ENCODE results near the gene NISCH. TPM values are rescaled to one million over a fixed set of nuclear protein-coding genes. Genes with fewer than 3 reads are reported as not detected.

The NISCH gene
- total RNA-seq, 6 experiments from 2014 or later: 19.7 to 51.9 (median 30.6) TPM

GRCh38 chr3:52501046-52501445, 45.6 kb downstream of the NISCH start:
- Histone ChIP-seq H3K36me3 (no peaks in the 10 kb centered on the region), H3K9me3 (no peaks in the 10 kb centered on the region), H3K4me1 (no peaks in the 10 kb centered on the region), H3K27me3 (no peaks in the 10 kb centered on the region), H3K27ac (no peak overlapping the region), H3K4me3 (no peak overlapping the region)
- TF ChIP-seq POLR2A (IDR thresholded peaks at IDR 0.05): no peak
- TF ChIP-seq, protein P1, sequence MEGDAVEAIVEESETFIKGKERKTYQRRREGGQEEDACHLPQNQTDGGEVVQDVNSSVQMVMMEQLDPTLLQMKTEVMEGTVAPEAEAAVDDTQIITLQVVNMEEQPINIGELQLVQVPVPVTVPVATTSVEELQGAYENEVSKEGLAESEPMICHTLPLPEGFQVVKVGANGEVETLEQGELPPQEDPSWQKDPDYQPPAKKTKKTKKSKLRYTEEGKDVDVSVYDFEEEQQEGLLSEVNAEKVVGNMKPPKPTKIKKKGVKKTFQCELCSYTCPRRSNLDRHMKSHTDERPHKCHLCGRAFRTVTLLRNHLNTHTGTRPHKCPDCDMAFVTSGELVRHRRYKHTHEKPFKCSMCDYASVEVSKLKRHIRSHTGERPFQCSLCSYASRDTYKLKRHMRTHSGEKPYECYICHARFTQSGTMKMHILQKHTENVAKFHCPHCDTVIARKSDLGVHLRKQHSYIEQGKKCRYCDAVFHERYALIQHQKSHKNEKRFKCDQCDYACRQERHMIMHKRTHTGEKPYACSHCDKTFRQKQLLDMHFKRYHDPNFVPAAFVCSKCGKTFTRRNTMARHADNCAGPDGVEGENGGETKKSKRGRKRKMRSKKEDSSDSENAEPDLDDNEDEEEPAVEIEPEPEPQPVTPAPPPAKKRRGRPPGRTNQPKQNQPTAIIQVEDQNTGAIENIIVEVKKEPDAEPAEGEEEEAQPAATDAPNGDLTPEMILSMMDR (IDR thresholded peaks at IDR 0.05): no peak
- no CpG with 5 or more reads among the region's 11 CpGs for WGBS (ENCODE audit: insufficient coverage, low coverage, low lambda C conversion rate, missing lambda C conversion rate)
- ATAC-seq (no peak), DNase-seq (no peak)
- intact Hi-C loops (cut with DNase I): no loop called here

DNA sequence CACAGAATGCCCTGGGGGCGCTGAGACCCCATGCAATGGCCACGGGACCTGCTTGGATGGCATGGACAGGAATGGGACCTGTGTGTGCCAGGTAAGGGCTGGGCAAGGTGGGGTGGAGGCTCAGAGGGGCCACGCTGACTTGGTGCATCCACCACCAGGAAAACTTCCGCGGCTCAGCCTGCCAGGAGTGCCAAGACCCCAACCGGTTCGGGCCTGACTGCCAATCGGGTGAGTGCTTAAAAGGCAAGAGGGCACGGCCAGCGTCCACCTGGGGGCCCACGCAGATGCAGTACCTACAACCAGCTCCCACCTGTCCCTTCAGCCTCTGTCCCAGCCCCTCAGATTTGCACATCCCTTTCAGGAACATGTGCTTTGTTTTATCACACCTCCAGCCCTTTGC, 46.6 kb downstream of the NISCH start:
- Histone ChIP-seq H3K36me3 (peaks cover 0 to 5% (median 0%) of the 10 kb centered on the region in 4 donors), H3K27ac (no peak overlapping the region), H3K27me3 (no peaks in the 10 kb centered on the region), H3K4me3 (no peak overlapping the region), H3K9me3 (no peaks in the 10 kb centered on the region), H3K4me1 (no peaks in the 10 kb centered on the region)
- intact Hi-C loops (cut with DNase I): no loop called here
- TF ChIP-seq, protein P1 (IDR thresholded peaks at IDR 0.05): no peak
- no peak for TF ChIP-seq POLR2A (IDR thresholded peaks at IDR 0.05)
- no CpG with 5 or more reads among the region's 11 CpGs for WGBS (ENCODE audit: insufficient coverage, low coverage, low lambda C conversion rate, missing lambda C conversion rate)
- DNase-seq: no peak
- no peak for ATAC-seq

DNA sequence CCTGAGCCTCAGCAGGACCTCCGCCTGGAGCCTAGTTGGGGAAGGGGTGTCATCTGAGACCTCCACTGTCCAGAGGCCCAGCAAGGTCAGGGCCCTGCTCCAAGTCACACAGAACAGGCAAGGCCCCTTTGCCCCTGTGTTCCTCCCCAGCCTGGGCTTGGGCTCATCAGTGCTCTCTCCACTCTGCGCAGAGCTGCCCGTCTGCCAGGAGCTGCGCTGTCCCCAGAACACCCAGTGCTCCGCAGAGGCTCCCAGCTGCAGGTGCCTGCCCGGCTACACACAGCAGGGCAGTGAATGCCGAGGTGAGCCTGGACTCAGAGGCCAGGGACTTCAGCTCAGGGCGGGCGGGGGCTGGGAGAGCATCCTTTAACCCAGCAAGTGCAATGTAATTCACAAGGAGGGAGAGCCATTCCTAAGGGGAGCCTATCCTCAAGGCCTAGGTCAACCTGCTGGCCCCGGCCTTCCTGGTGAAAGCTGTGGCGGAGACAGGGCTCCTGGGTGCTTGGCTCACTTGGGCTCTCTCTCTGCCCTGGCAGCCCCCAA, 47.5 kb downstream of the NISCH start:
- WGBS (ENCODE audit: insufficient coverage, low coverage, low lambda C conversion rate, missing lambda C conversion rate): no CpG with 5 or more reads among the region's 11 CpGs
- peaks cover 0 to 5% (median 0%) of the 10 kb centered on the region in 4 donors for H3K36me3 ChIP-seq
- no peaks in the 10 kb centered on the region for H3K9me3 ChIP-seq
- no peaks in the 10 kb centered on the region for H3K4me1 ChIP-seq
- TF ChIP-seq, protein P1 (IDR thresholded peaks at IDR 0.05): no peak
- TF ChIP-seq POLR2A (IDR thresholded peaks at IDR 0.05): no peak
- no peaks in the 10 kb centered on the region for H3K27me3 ChIP-seq
- no peak for ATAC-seq
- no peak overlapping the region for H3K27ac ChIP-seq
- DNase-seq: no peak
- intact Hi-C loops (cut with DNase I): no loop called here
- H3K4me3 ChIP-seq: no peak overlapping the region

DNA sequence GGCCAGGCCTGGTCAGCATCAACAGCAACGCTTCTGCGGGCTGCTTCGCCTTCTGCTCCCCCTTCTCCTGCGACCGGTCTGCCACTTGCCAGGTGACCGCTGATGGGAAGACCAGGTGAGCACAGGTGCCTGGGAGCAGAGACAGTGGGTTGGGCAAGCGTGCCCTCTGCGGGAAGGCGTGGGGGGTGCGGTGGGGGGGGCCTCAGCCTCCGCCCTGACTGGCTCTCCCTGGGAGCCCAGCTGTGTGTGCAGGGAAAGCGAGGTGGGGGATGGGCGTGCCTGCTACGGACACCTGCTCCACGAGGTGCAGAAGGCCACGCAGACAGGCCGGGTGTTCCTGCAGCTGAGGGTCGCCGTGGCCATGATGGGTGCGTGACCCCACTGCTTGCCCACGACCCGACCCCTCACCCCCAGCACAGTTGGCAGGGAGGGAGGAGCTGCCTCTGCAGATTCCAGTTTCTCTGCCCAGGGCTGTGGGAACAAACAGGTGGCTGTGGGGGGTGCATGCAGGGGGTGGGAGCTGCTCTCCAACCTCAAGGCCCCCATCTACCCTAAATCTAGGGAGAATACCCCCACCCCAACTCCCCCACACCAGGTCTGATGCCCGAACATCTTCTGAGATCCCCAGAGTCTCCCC, 48.5 kb downstream of the NISCH start:
- Histone ChIP-seq H3K9me3 (no peaks in the 10 kb centered on the region), H3K4me3 (no peak overlapping the region), H3K36me3 (peaks cover 0 to 5% (median 0%) of the 10 kb centered on the region in 4 donors), H3K27ac (no peak overlapping the region), H3K4me1 (no peaks in the 10 kb centered on the region), H3K27me3 (no peaks in the 10 kb centered on the region)
- no peak for DNase-seq
- 100% methylated on average over 1 of the region's 23 CpGs for WGBS (ENCODE audit: insufficient coverage, low coverage, low lambda C conversion rate, missing lambda C conversion rate)
- ATAC-seq: no peak
- TF ChIP-seq POLR2A (IDR thresholded peaks at IDR 0.05): no peak
- TF ChIP-seq, protein P1 (IDR thresholded peaks at IDR 0.05): no peak
- intact Hi-C loops (cut with DNase I): no loop called here

All from right lobe of liver (tissue), 6 donors.